Measurements from ENCODE around the gene TACC2. TPM values are rescaled to one million over a fixed set of nuclear protein-coding genes. Genes with fewer than 3 reads are reported as not detected.
"Not testable (repeated sequence)": the region's sequence is repeated elsewhere in the genome, so short reads cannot be mapped to it uniquely, and the experiment has no call there.

The TACC2 gene
- total RNA-seq, 1 donor from 2014 or later = 400 TPM

DNA sequence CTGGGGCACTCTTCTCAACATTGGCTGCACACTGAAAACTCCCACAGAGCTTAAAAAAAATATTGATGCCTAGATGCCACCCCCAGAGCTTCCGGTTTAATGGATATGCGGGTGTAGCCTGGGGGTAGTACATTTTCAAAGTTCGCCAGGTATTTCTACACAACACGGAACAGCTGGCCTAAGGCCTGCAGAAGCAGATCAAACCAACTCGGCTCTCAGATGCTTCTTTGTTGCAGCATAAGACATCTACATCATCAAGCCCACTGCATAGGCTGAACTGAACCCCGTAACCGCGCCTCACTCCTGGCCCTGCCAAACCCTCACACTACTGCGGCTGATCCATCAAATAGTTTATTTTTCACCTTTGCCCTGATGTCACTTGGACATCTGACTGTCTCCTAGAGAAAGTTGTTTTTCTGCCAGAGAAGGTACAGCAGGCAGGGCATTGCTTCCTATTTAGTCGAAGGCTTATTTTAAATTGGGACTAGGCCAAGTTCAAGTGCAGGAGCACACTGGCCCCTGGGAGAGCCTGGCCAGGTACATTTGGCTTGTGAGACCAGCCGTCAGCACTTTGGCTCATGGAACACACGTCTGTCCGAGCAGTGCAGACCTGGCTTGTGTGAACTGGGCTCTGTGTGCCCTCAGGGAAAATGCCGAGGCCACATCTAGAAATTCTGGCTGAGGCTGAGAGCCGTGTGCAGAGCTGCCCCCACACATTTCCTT is 113.3 kb downstream of the TACC2 start:
- TF ChIP-seq, protein P1, sequence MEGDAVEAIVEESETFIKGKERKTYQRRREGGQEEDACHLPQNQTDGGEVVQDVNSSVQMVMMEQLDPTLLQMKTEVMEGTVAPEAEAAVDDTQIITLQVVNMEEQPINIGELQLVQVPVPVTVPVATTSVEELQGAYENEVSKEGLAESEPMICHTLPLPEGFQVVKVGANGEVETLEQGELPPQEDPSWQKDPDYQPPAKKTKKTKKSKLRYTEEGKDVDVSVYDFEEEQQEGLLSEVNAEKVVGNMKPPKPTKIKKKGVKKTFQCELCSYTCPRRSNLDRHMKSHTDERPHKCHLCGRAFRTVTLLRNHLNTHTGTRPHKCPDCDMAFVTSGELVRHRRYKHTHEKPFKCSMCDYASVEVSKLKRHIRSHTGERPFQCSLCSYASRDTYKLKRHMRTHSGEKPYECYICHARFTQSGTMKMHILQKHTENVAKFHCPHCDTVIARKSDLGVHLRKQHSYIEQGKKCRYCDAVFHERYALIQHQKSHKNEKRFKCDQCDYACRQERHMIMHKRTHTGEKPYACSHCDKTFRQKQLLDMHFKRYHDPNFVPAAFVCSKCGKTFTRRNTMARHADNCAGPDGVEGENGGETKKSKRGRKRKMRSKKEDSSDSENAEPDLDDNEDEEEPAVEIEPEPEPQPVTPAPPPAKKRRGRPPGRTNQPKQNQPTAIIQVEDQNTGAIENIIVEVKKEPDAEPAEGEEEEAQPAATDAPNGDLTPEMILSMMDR (IDR thresholded peaks at IDR 0.05; ENCODE audit: borderline replicate concordance) = no peak
- H3K27ac ChIP-seq (replicated peaks) = peak overlapping the region; percentile 53
- intact Hi-C loops (cut with micrococcal nuclease) = no loop called here
- no peaks in the 10 kb centered on the region for H3K27me3 ChIP-seq (ENCODE audit: low read depth)
- H3K4me3 ChIP-seq = no peak overlapping the region
- no peak for DNase-seq
- H3K9me3 ChIP-seq (replicated peaks) = no peaks in the 10 kb centered on the region
- peaks cover 42% of the 10 kb centered on the region for H3K4me1 ChIP-seq
- no peaks in the 10 kb centered on the region for H3K36me3 ChIP-seq

DNA sequence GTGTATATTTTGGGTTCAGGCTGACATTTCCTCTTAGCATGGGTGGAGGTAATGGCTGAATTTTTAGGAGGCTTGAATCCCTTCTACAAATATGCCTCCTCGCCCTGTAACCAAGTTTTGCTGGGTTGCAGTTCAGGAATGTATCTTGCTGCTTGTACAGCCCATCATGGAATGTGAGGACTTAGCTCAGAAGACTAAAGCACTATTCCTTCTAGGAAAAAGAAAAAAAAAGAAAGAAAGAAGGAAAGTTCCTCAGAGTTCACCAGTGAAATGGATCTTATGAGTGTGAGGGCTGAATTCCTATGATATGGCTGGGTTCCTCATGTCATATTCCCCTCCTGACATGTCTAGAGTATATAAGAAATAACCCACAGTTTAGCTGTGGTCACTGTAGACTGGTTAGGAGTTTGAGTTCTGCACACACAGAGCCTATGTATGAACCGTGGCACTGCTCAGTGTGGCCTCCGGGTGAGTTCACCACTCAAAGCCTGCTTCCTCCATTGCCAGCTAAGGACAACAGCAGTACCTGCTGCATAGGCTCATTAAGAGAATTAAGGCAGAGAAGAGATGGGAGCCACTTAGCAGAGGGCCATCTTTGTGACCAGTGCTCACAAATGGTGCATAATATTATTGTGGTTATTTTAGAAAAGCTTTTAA is 114.0 kb downstream of the TACC2 start:
- H3K4me3 ChIP-seq = no peak overlapping the region
- no peaks in the 10 kb centered on the region for H3K9me3 ChIP-seq (replicated peaks)
- no peaks in the 10 kb centered on the region for H3K27me3 ChIP-seq (ENCODE audit: low read depth)
- peak overlapping the region; percentile 53 for H3K27ac ChIP-seq (replicated peaks)
- DNase-seq = no peak
- peaks cover 35% of the 10 kb centered on the region for H3K4me1 ChIP-seq
- TF ChIP-seq, protein P1 (IDR thresholded peaks at IDR 0.05; ENCODE audit: borderline replicate concordance) = no peak
- no peaks in the 10 kb centered on the region for H3K36me3 ChIP-seq
- intact Hi-C loops (cut with micrococcal nuclease) = no loop called here

DNA sequence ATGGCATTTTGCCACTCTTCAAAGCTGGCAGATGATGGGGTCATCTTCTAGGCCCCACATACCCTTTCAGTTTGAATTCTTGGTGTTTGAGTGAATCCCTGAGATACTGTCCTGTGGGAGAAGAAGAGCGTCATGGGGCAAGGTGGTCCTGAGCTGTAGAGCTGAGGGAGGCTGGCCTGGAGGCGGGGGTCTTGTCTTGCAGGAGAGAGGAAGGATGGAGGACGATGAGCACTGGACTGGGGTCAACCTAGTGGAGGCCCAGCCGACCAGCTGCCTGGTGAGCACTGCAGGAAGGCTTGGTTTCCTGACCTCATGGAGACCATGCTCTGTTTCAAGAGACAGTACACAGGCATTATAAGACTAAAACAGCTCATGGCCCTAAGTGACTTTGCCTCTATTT is 114.6 kb downstream of the TACC2 start:
- DNase-seq = no peak
- TF ChIP-seq, protein P1 (IDR thresholded peaks at IDR 0.05; ENCODE audit: borderline replicate concordance) = no peak
- H3K4me1 ChIP-seq = peaks cover 29% of the 10 kb centered on the region
- no peaks in the 10 kb centered on the region for H3K36me3 ChIP-seq
- H3K4me3 ChIP-seq = no peak overlapping the region
- intact Hi-C loops (cut with micrococcal nuclease) = no loop called here
- no peak overlapping the region for H3K27ac ChIP-seq (replicated peaks)
- no peaks in the 10 kb centered on the region for H3K9me3 ChIP-seq (replicated peaks)
- H3K27me3 ChIP-seq (ENCODE audit: low read depth) = no peaks in the 10 kb centered on the region

DNA sequence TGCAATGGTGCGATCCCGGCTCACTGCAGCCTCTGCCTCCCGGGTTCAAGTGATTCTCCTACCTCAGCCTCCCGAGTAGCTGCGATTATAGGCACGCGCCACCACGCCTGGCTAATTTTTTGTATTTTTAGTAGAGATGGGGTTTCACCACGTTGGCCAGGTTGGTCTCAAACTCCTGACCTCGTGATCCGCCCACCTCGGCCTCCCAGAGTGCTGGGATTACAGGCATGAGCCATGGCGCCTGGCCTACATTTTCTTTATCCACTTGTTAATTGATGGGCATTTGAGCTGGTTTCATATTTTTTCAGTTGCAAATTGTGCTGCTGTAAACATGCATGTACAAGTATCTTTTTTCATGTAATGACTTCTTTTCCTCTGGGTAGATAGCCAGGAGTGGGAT is 119.8 kb downstream of the TACC2 start:
- intact Hi-C loops (cut with micrococcal nuclease); H3K36me3 ChIP-seq; DNase-seq; H3K9me3 ChIP-seq (replicated peaks); H3K4me3 ChIP-seq; H3K27me3 ChIP-seq (ENCODE audit: low read depth); H3K27ac ChIP-seq (replicated peaks): not testable (repeated sequence)
- peaks cover 23% of the 10 kb centered on the region for H3K4me1 ChIP-seq

DNA sequence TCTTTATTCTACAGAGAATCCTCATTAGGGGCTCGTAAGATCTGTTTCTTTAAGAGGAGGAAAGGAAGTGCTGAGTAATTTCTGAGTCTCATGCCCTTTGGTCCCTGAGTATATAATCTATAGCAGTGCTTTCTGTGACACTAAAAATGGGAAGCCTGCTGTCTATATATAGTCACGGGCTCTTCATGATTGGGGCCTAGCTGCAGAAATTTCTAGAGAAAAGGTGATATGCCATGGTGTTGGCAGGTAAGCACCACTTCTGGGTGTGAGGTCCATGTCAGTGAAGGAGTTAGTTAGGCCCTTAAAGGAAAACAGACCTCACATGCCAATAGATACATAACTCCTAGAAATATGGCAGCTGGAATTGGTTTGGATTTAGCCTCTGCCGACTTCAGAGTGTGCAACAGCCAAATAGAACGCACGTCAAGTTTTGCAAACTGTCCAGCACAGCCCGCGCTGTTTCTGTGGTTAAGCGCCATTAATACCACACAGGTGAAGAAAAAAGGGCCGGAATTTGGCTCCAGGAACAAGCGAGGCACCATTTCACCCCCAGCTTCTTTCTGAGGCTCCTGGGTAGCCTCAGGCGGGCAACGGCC is 123.2 kb downstream of the TACC2 start:
- no peak for DNase-seq
- Histone ChIP-seq H3K27ac (replicated peaks) (peak overlapping the region; percentile 99), H3K4me3 (peak overlapping the region; percentile 81), H3K9me3 (replicated peaks) (no peaks in the 10 kb centered on the region), H3K27me3 (ENCODE audit: low read depth) (no peaks in the 10 kb centered on the region), H3K4me1 (peaks cover 56% of the 10 kb centered on the region), H3K36me3 (peaks cover 5% of the 10 kb centered on the region)
- TF ChIP-seq, protein P1 (IDR thresholded peaks at IDR 0.05; ENCODE audit: borderline replicate concordance) = no peak
- intact Hi-C loops (cut with micrococcal nuclease) = loop anchor here (2.0 kb wide), 1 partner anchor 49 kb away; no protein-coding TSS in a partner anchor
